Astrocyte of the spinal cord (primary cell): ENCODE results near the gene FGF19.
"Not testable (repeated sequence)": the region's sequence is repeated elsewhere in the genome, so short reads cannot be mapped to it uniquely, and the experiment has no call there.

Experiments
- DNase-seq: peaks from one replicate; pipeline ENCODE4 v3.0.0; 2011; ENCODE audit warnings: low read depth, low spot score
- H3K4me3 ChIP-seq: 2 replicates; pipeline ENCODE4 v1.5.1; 2011; ENCODE audit warnings: low read depth, mild to moderate bottlenecking, low read length, moderate library complexity
- CTCF ChIP-seq: IDR thresholded peaks from 2 replicates; pipeline ENCODE4 v1.5.1; 2012; ENCODE audit warnings: low read depth, mild to moderate bottlenecking, low read length, inconsistent platforms
- in situ Hi-C: cut with HindIII; loops from 2 replicates; pipeline ENCODE4 v1.10.0; 2017; ENCODE audit warnings: low sequenced_read_pairs

The FGF19 gene

GRCh38 chr11:69698362-69698761 lies 5.5 kb downstream of the FGF19 start:
- no peak for DNase-seq
- no peak overlapping the region for H3K4me3 ChIP-seq
- TF ChIP-seq CTCF: no peak
- in situ Hi-C loops: no loop called here

- H3K4me3 ChIP-seq: no peak overlapping the region
- no peak for TF ChIP-seq CTCF
- in situ Hi-C loops: no loop called here
- no peak for DNase-seq
Measured at GRCh38 chr11:69697861-69698260, 6.0 kb downstream of the FGF19 start.

- DNase-seq: no peak
- no peak overlapping the region for H3K4me3 ChIP-seq
- TF ChIP-seq CTCF: no peak
- in situ Hi-C loops: no loop called here
Measured at GRCh38 chr11:69697469-69697843, 6.4 kb downstream of the FGF19 start.

- no peak overlapping the region for H3K4me3 ChIP-seq
- no peak for DNase-seq
- no peak for TF ChIP-seq CTCF
- in situ Hi-C loops: no loop called here
Measured at GRCh38 chr11:69696749-69697468, 6.9 kb downstream of the FGF19 start.

- H3K4me3 ChIP-seq, DNase-seq, in situ Hi-C loops: not testable (repeated sequence)
Measured at GRCh38 chr11:69695995-69696394, 7.8 kb downstream of the FGF19 start.

- H3K4me3 ChIP-seq: no peak overlapping the region
- TF ChIP-seq CTCF: no peak
- in situ Hi-C loops: no loop called here
Measured at GRCh38 chr11:69695581-69695980, 8.2 kb downstream of the FGF19 start.

GRCh38 chr11:69694781-69695180 lies 9.0 kb downstream of the FGF19 start:
- no peak for TF ChIP-seq CTCF
- no peak overlapping the region for H3K4me3 ChIP-seq
- no peak for DNase-seq
- in situ Hi-C loops: no loop called here

More at GRCh38 chr11:69695581-69695980, 8.2 kb downstream of the FGF19 start:
- no peak for DNase-seq
